Measurements from ENCODE around the gene MYO7A. TPM values are rescaled to one million over a fixed set of nuclear protein-coding genes. Genes with fewer than 3 reads are reported as not detected.
A peak's percentile ranks its signal among the peaks of the same experiment; 100 is the strongest.

MYO7A gene
- total RNA-seq, 2 experiments from 2014 or later, result not detected

- no peak overlapping the region for H3K4me3 Mint-ChIP-seq
- no peaks in the 10 kb centered on the region for H3K9me3 Mint-ChIP-seq (ENCODE audit: insufficient read depth)
- no peak overlapping the region for H3K27ac Mint-ChIP-seq
- no peaks in the 10 kb centered on the region for H3K27me3 Mint-ChIP-seq (ENCODE audit: low read depth)
- CTCF ChIA-PET, result interaction anchor here (1.0 to 2.0 kb wide), 3 partner anchors 9 to 118 kb away, joined by 3 to 5 read pairs (median 3); partner anchors contain the start of gene MYO7A
- DNase-seq (no peak), ATAC-seq (no peak)
- POLR2A ChIA-PET, result no interaction called here
- no peaks in the 10 kb centered on the region for H3K4me1 Mint-ChIP-seq (ENCODE audit: low read depth)
- no peaks in the 10 kb centered on the region for H3K36me3 Mint-ChIP-seq (ENCODE audit: low read depth)
Observed at GRCh38 chr11:77106321-77106720, 21.7 kb upstream of the MYO7A start.

GRCh38 chr11:77106759-77107158 lies 21.3 kb upstream of the MYO7A start:
- Mint-ChIP-seq H3K9me3 (ENCODE audit: insufficient read depth) (no peaks in the 10 kb centered on the region), H3K4me1 (ENCODE audit: low read depth) (no peaks in the 10 kb centered on the region), H3K27me3 (ENCODE audit: low read depth) (no peaks in the 10 kb centered on the region), H3K4me3 (no peak overlapping the region), H3K27ac (no peak overlapping the region), H3K36me3 (ENCODE audit: low read depth) (no peaks in the 10 kb centered on the region)
- POLR2A ChIA-PET, result no interaction called here
- no peak for DNase-seq
- ATAC-seq, result no peak
- CTCF ChIA-PET, result interaction anchor here (1.0 to 2.0 kb wide), 3 partner anchors 8 to 119 kb away, joined by 3 to 5 read pairs (median 3); partner anchors contain the start of gene MYO7A

GRCh38 chr11:77107950-77108349 lies 20.1 kb upstream of the MYO7A start:
- DNase-seq (no peak), ATAC-seq (no peak)
- H3K9me3 Mint-ChIP-seq (ENCODE audit: insufficient read depth), result no peaks in the 10 kb centered on the region
- no peaks in the 10 kb centered on the region for H3K36me3 Mint-ChIP-seq (ENCODE audit: low read depth)
- H3K27ac Mint-ChIP-seq, result no peak overlapping the region
- no peak overlapping the region for H3K4me3 Mint-ChIP-seq
- no peaks in the 10 kb centered on the region for H3K27me3 Mint-ChIP-seq (ENCODE audit: low read depth)
- CTCF ChIA-PET, result no interaction called here
- H3K4me1 Mint-ChIP-seq (ENCODE audit: low read depth), result no peaks in the 10 kb centered on the region
- POLR2A ChIA-PET, result interaction anchor here (0.6 kb wide), 1 partner anchor 25 kb away, joined by 3 read pairs; no protein-coding TSS in a partner anchor

GRCh38 chr11:77108436-77108835 lies 19.6 kb upstream of the MYO7A start:
- Mint-ChIP-seq H3K4me3 (no peak overlapping the region), H3K27me3 (ENCODE audit: low read depth) (no peaks in the 10 kb centered on the region), H3K36me3 (ENCODE audit: low read depth) (no peaks in the 10 kb centered on the region), H3K9me3 (ENCODE audit: insufficient read depth) (no peaks in the 10 kb centered on the region), H3K4me1 (ENCODE audit: low read depth) (no peaks in the 10 kb centered on the region), H3K27ac (no peak overlapping the region)
- ChIA-PET CTCF (no interaction called here), POLR2A (interaction anchor here (0.6 kb wide), 1 partner anchor 25 kb away, joined by 3 read pairs; no protein-coding TSS in a partner anchor)
- ATAC-seq (no peak), DNase-seq (no peak)

- no peaks in the 10 kb centered on the region for H3K27me3 Mint-ChIP-seq (ENCODE audit: low read depth)
- DNase-seq, result no peak
- H3K27ac Mint-ChIP-seq, result no peak overlapping the region
- H3K4me3 Mint-ChIP-seq, result no peak overlapping the region
- no peaks in the 10 kb centered on the region for H3K36me3 Mint-ChIP-seq (ENCODE audit: low read depth)
- CTCF ChIA-PET, result no interaction called here
- no peak for ATAC-seq
- POLR2A ChIA-PET, result no interaction called here
- H3K4me1 Mint-ChIP-seq (ENCODE audit: low read depth), result no peaks in the 10 kb centered on the region
- no peaks in the 10 kb centered on the region for H3K9me3 Mint-ChIP-seq (ENCODE audit: insufficient read depth)
Observed at GRCh38 chr11:77109236-77110019, 18.6 kb upstream of the MYO7A start.

- POLR2A ChIA-PET, result no interaction called here
- CTCF ChIA-PET, result interaction anchor here (1.0 to 6.9 kb wide), 3 partner anchors 11 to 19 kb away, joined by 3 to 29 read pairs (median 11); partner anchors contain the start of gene MYO7A
- H3K4me3 Mint-ChIP-seq, result no peak overlapping the region
- H3K4me1 Mint-ChIP-seq (ENCODE audit: low read depth), result no peaks in the 10 kb centered on the region
- no peaks in the 10 kb centered on the region for H3K9me3 Mint-ChIP-seq (ENCODE audit: insufficient read depth)
- DNase-seq, result no peak
- H3K36me3 Mint-ChIP-seq (ENCODE audit: low read depth), result no peaks in the 10 kb centered on the region
- ATAC-seq, result no peak
- no peak overlapping the region for H3K27ac Mint-ChIP-seq
- no peaks in the 10 kb centered on the region for H3K27me3 Mint-ChIP-seq (ENCODE audit: low read depth)
Observed at GRCh38 chr11:77110836-77111235, 17.2 kb upstream of the MYO7A start.

GRCh38 chr11:77111277-77111676 lies 16.8 kb upstream of the MYO7A start:
- CTCF ChIA-PET, result interaction anchor here (1.0 to 6.9 kb wide), 3 partner anchors 11 to 20 kb away, joined by 3 to 29 read pairs (median 11); partner anchors contain the start of gene MYO7A

GRCh38 chr11:77111946-77112345 lies 16.1 kb upstream of the MYO7A start:
- no peaks in the 10 kb centered on the region for H3K9me3 Mint-ChIP-seq (ENCODE audit: insufficient read depth)
- no peak overlapping the region for H3K27ac Mint-ChIP-seq
- H3K4me3 Mint-ChIP-seq, result no peak overlapping the region
- ATAC-seq (no peak), DNase-seq (no peak)
- ChIA-PET POLR2A (no interaction called here), CTCF (interaction anchor here (1.0 to 6.9 kb wide), 3 partner anchors 12 to 21 kb away, joined by 3 to 29 read pairs (median 11); partner anchors contain the start of gene MYO7A)
- no peaks in the 10 kb centered on the region for H3K27me3 Mint-ChIP-seq (ENCODE audit: low read depth)
- H3K4me1 Mint-ChIP-seq (ENCODE audit: low read depth), result peaks cover 4% of the 10 kb centered on the region
- H3K36me3 Mint-ChIP-seq (ENCODE audit: low read depth), result no peaks in the 10 kb centered on the region

More at GRCh38 chr11:77111277-77111676, 16.8 kb upstream of the MYO7A start:
- DNase-seq, result no peak
- no peaks in the 10 kb centered on the region for H3K36me3 Mint-ChIP-seq (ENCODE audit: low read depth)
- no peaks in the 10 kb centered on the region for H3K9me3 Mint-ChIP-seq (ENCODE audit: insufficient read depth)
- ATAC-seq, result no peak
- no peak overlapping the region for H3K27ac Mint-ChIP-seq
- POLR2A ChIA-PET, result no interaction called here
- H3K27me3 Mint-ChIP-seq (ENCODE audit: low read depth), result no peaks in the 10 kb centered on the region
- no peak overlapping the region for H3K4me3 Mint-ChIP-seq
- H3K4me1 Mint-ChIP-seq (ENCODE audit: low read depth), result no peaks in the 10 kb centered on the region

- CTCF ChIA-PET, result interaction anchor here (1.2 to 6.9 kb wide), 5 partner anchors 14 to 68 kb away, joined by 3 to 29 read pairs (median 11); partner anchors contain the start of gene MYO7A
- POLR2A ChIA-PET, result no interaction called here
- Mint-ChIP-seq H3K9me3 (ENCODE audit: insufficient read depth) (no peaks in the 10 kb centered on the region), H3K27ac (no peak overlapping the region), H3K4me3 (no peak overlapping the region), H3K27me3 (ENCODE audit: low read depth) (no peaks in the 10 kb centered on the region), H3K4me1 (ENCODE audit: low read depth) (peaks cover 4% of the 10 kb centered on the region), H3K36me3 (ENCODE audit: low read depth) (no peaks in the 10 kb centered on the region)
- ATAC-seq, result no peak
- no peak for DNase-seq
Observed at GRCh38 chr11:77112641-77113381, 15.2 kb upstream of the MYO7A start.

GRCh38 chr11:77113382-77114088 lies 14.5 kb upstream of the MYO7A start:
- Mint-ChIP-seq H3K4me3 (no peak overlapping the region), H3K27me3 (ENCODE audit: low read depth) (no peaks in the 10 kb centered on the region), H3K27ac (no peak overlapping the region), H3K9me3 (ENCODE audit: insufficient read depth) (no peaks in the 10 kb centered on the region), H3K4me1 (ENCODE audit: low read depth) (peaks cover 4% of the 10 kb centered on the region), H3K36me3 (ENCODE audit: low read depth) (no peaks in the 10 kb centered on the region)
- peak; percentile 54 for DNase-seq
- CTCF ChIA-PET, result interaction anchor here (1.1 to 6.9 kb wide), 6 partner anchors 14 to 434 kb away, joined by 3 to 29 read pairs (median 6); partner anchors contain the start of gene MYO7A
- no peak for ATAC-seq
- POLR2A ChIA-PET, result no interaction called here

- CTCF ChIA-PET, result interaction anchor here (1.1 to 6.9 kb wide), 4 partner anchors 13 to 434 kb away, joined by 3 to 29 read pairs (median 12); partner anchors contain the start of gene MYO7A
Observed at GRCh38 chr11:77114089-77114463, 14.0 kb upstream of the MYO7A start.

More at GRCh38 chr11:77114089-77114463, 14.0 kb upstream of the MYO7A start:
- Mint-ChIP-seq H3K9me3 (ENCODE audit: insufficient read depth) (no peaks in the 10 kb centered on the region), H3K27ac (no peak overlapping the region), H3K36me3 (ENCODE audit: low read depth) (no peaks in the 10 kb centered on the region), H3K4me1 (ENCODE audit: low read depth) (peaks cover 4% of the 10 kb centered on the region), H3K27me3 (ENCODE audit: low read depth) (no peaks in the 10 kb centered on the region), H3K4me3 (no peak overlapping the region)
- POLR2A ChIA-PET, result no interaction called here
- ATAC-seq (no peak), DNase-seq (no peak)

Measured in activated CD8-positive, alpha-beta T cell treated with anti-CD3 and anti-CD28 coated beads, Interleukin-2, amount 10 ng/mL, durations not matched to agents 7 days and 5 days (primary cell).